Stomach smooth muscle (tissue), 2 donors: ENCODE data around the gene NEDD4.

Experiments used
- H3K27ac ChIP-seq: one replicate; pipeline ENCODE4 v1.7.0; 2013; ENCODE audit warnings: mild to moderate bottlenecking, low read length, inconsistent platforms
- H3K27me3 ChIP-seq, 2 donors: one replicate each; pipeline ENCODE4 v1.7.0; 2013; ENCODE audit warnings: low read length in 2 of 2; ENCODE audit not compliant: insufficient read depth in 2 of 2, control insufficient read depth in 1 of 2
- H3K36me3 ChIP-seq, 2 donors: one replicate each; pipeline ENCODE4 v1.7.0; 2013; ENCODE audit warnings: low read length in 2 of 2; ENCODE audit not compliant: control insufficient read depth in 2 of 2, insufficient read depth in 2 of 2
- H3K4me1 ChIP-seq: one replicate; pipeline ENCODE4 v1.7.0; 2013; ENCODE audit warnings: low read length; ENCODE audit not compliant: control insufficient read depth, insufficient read depth
- H3K4me3 ChIP-seq, 2 donors: one replicate each; pipeline ENCODE4 v1.7.0; 2013; ENCODE audit warnings: low read length in 2 of 2
- H3K9ac ChIP-seq, 2 donors: one replicate each; pipeline ENCODE4 v1.7.0; 2013; ENCODE audit warnings: low read length in 2 of 2, mild to moderate bottlenecking in 1 of 2
- H3K9me3 ChIP-seq, 2 donors: one replicate each; pipeline ENCODE4 v1.7.0; 2013; ENCODE audit warnings: low read length in 2 of 2; ENCODE audit not compliant: control insufficient read depth in 2 of 2
- donor health status: healthy.
- donor health status: Pancreatic carcinoma.

NEDD4 gene

GRCh38 chr15:55990998-55991397 lies 2.4 kb downstream of the NEDD4 start:
- Histone ChIP-seq H3K36me3 (no peaks in the 10 kb centered on the region), H3K4me3 (no peak overlapping the region), H3K27me3 (no peaks in the 10 kb centered on the region), H3K27ac (no peak overlapping the region), H3K9me3 (no peaks in the 10 kb centered on the region), H3K9ac (no peak overlapping the region), H3K4me1 (peaks cover 2% of the 10 kb centered on the region)

- no peak overlapping the region for H3K27ac ChIP-seq
- H3K4me1 ChIP-seq = peaks cover 2% of the 10 kb centered on the region
- H3K9ac ChIP-seq = no peak overlapping the region
- no peak overlapping the region for H3K4me3 ChIP-seq
- H3K27me3 ChIP-seq = no peaks in the 10 kb centered on the region
- H3K36me3 ChIP-seq = no peaks in the 10 kb centered on the region
- no peaks in the 10 kb centered on the region for H3K9me3 ChIP-seq
Observed at GRCh38 chr15:55990516-55990915, 2.9 kb downstream of the NEDD4 start.

- H3K4me1 ChIP-seq = peaks cover 2% of the 10 kb centered on the region
- H3K9me3 ChIP-seq = no peaks in the 10 kb centered on the region
- H3K9ac ChIP-seq = no peak overlapping the region
- no peaks in the 10 kb centered on the region for H3K36me3 ChIP-seq
- H3K4me3 ChIP-seq = no peak overlapping the region
- H3K27me3 ChIP-seq = no peaks in the 10 kb centered on the region
- no peak overlapping the region for H3K27ac ChIP-seq
Observed at GRCh38 chr15:55989383-55989782, 4.0 kb downstream of the NEDD4 start.

GRCh38 chr15:55981582-55982249 lies 11.7 kb downstream of the NEDD4 start:
- no peak overlapping the region for H3K27ac ChIP-seq
- no peaks in the 10 kb centered on the region for H3K36me3 ChIP-seq
- no peaks in the 10 kb centered on the region for H3K9me3 ChIP-seq
- H3K9ac ChIP-seq = no peak overlapping the region
- H3K4me3 ChIP-seq = no peak overlapping the region
- H3K4me1 ChIP-seq = peaks cover 3% of the 10 kb centered on the region
- H3K27me3 ChIP-seq = no peaks in the 10 kb centered on the region

GRCh38 chr15:55980511-55980910 lies 12.9 kb downstream of the NEDD4 start:
- no peak overlapping the region for H3K4me3 ChIP-seq
- no peak overlapping the region for H3K9ac ChIP-seq
- peaks cover 3% of the 10 kb centered on the region for H3K4me1 ChIP-seq
- no peak overlapping the region for H3K27ac ChIP-seq
- no peaks in the 10 kb centered on the region for H3K9me3 ChIP-seq
- no peaks in the 10 kb centered on the region for H3K36me3 ChIP-seq
- H3K27me3 ChIP-seq = no peaks in the 10 kb centered on the region

GRCh38 chr15:55977231-55977630 lies 16.2 kb downstream of the NEDD4 start:
- H3K4me3 ChIP-seq = no peak overlapping the region
- H3K9me3 ChIP-seq = no peaks in the 10 kb centered on the region
- no peak overlapping the region for H3K9ac ChIP-seq
- no peaks in the 10 kb centered on the region for H3K27me3 ChIP-seq
- no peak overlapping the region for H3K27ac ChIP-seq
- peaks cover 3% of the 10 kb centered on the region for H3K4me1 ChIP-seq
- H3K36me3 ChIP-seq = no peaks in the 10 kb centered on the region

GRCh38 chr15:55970286-55970685 lies 23.1 kb downstream of the NEDD4 start:
- Histone ChIP-seq H3K4me3 (no peak overlapping the region), H3K9ac (no peak overlapping the region), H3K36me3 (peaks cover 0 to 1% of the 10 kb centered on the region in 2 donors), H3K27me3 (no peaks in the 10 kb centered on the region), H3K9me3 (no peaks in the 10 kb centered on the region), H3K4me1 (no peaks in the 10 kb centered on the region), H3K27ac (no peak overlapping the region)

- Histone ChIP-seq H3K4me1 (no peaks in the 10 kb centered on the region), H3K9ac (no peak overlapping the region), H3K36me3 (peaks cover 0 to 2% of the 10 kb centered on the region in 2 donors), H3K4me3 (no peak overlapping the region), H3K27me3 (no peaks in the 10 kb centered on the region), H3K27ac (no peak overlapping the region), H3K9me3 (no peaks in the 10 kb centered on the region)
Observed at GRCh38 chr15:55969582-55969981, 23.8 kb downstream of the NEDD4 start.

GRCh38 chr15:55968923-55969322 lies 24.5 kb downstream of the NEDD4 start:
- Histone ChIP-seq H3K9ac (no peak overlapping the region), H3K9me3 (no peaks in the 10 kb centered on the region), H3K36me3 (peaks cover 0 to 2% of the 10 kb centered on the region in 2 donors), H3K27me3 (no peaks in the 10 kb centered on the region), H3K27ac (no peak overlapping the region), H3K4me3 (no peak overlapping the region), H3K4me1 (no peaks in the 10 kb centered on the region)

- H3K9ac ChIP-seq = no peak overlapping the region
- no peak overlapping the region for H3K27ac ChIP-seq
- H3K4me3 ChIP-seq = no peak overlapping the region
- no peaks in the 10 kb centered on the region for H3K27me3 ChIP-seq
- no peaks in the 10 kb centered on the region for H3K4me1 ChIP-seq
- H3K36me3 ChIP-seq = peaks cover 0 to 2% of the 10 kb centered on the region in 2 donors
- no peaks in the 10 kb centered on the region for H3K9me3 ChIP-seq
Observed at GRCh38 chr15:55965091-55965490, 28.3 kb downstream of the NEDD4 start.

- H3K36me3 ChIP-seq = peaks cover 0 to 2% of the 10 kb centered on the region in 2 donors
- no peak overlapping the region for H3K27ac ChIP-seq
- H3K27me3 ChIP-seq = no peaks in the 10 kb centered on the region
- H3K9ac ChIP-seq = no peak overlapping the region
- H3K9me3 ChIP-seq = no peaks in the 10 kb centered on the region
- no peak overlapping the region for H3K4me3 ChIP-seq
- no peaks in the 10 kb centered on the region for H3K4me1 ChIP-seq
Observed at GRCh38 chr15:55960946-55961345, 32.5 kb downstream of the NEDD4 start.
